GM21367 (cell line): ENCODE measurements around the gene PRKAR2B.
"Not testable (repeated sequence)": the region's sequence is repeated elsewhere in the genome, so short reads cannot be mapped to it uniquely, and the experiment has no call there.

Experiments used
- ATAC-seq: cut with Tn5 transposase; IDR thresholded peaks from one replicate; pipeline ENCODE4 v1.9.1; 2021; ENCODE audit not compliant: unreplicated experiment

Gene PRKAR2B

DNA sequence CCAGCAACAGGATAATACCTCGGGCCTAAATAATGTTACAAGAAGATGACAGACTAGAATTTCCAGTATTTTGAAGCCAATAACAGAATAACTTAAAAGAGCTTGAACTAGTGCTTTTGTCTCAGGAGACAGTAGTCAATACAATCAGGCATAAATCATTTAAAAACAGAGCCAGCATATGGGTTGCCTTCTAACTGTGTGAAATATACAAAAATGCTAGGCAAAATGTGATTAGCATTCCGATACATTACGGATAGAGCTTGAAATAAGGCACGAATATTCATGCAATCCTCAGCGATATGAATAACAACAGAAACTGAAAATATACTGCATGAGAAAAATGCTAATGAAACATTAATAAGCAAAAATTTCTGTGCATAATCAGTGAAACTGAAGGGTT, 18.3 kb upstream of the PRKAR2B start:
- no peak for ATAC-seq

DNA sequence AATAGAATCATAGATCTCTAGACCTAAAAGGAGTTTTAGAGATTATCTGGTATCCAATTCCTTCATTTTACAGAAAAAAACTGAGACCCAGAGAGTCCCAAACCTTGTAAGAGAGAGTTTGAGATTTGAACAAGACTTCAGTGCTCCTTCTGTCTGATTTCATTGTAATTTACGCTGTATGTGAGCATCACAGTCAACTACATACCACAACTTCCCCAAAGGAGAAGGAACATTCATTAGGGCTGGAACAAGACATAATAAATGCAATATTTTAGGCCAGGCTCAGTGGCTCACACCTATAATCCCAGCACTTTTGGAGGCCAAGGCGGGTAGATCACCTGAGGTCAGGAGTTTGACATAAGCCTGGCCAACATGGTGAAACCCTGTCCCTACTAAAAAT, 17.3 kb upstream of the PRKAR2B start:
- ATAC-seq = no peak

DNA sequence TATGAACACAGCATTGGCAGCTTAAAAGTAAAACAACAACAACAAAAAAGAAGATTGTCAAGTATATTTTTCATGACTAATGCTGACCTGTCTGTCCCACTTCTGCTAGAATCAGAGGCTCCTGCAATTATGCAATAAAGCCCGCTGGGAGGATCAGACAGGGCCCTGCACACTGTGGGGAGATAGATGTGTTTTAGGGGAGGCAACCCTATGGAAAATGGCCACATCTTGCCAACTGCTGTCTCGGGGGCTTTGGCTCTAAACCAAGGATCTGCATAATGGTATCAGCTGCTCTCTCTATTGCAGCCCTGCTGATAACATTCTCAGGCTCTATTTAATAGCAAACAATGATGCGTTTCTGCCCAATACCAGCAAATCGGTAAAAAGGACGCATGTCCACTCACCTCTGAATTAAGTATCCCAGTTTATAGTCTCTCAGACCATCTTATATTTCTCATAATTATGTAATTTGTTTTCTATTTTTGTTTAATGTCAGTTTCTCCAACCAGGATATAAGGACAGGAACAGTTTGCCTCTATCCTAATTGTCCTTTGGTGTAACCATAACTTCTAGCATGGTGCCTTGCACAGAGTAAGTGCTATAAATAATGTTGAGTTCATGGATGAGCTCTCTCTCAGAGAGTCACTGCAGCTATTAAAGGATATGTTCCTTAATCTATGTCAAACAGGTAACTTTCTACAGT, 15.3 kb upstream of the PRKAR2B start:
- ATAC-seq = no peak

DNA sequence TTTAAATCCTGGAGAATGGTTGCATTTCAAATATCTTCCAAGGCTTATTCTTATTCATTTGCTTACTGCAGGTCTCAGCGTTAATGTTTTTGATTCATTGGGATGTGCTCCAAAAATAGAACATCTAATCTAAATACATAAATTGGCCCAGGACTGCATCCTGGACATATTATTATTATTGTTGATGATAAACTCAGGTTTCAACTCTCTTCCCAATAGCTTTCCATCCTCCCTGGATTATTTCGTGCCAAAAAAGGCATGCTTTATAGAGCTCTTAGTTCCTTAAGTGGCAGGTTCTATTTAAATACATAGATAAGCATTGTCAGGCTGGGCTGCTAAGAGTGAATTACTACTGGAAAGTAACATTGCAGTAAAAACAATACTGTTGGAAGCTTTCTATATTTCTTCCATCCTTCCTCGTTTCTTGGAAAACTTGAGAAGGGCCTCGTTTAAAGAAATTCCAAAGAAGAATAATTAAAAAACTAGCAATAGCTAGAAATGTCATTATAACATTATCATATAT, 14.7 kb upstream of the PRKAR2B start:
- ATAC-seq = no peak

DNA sequence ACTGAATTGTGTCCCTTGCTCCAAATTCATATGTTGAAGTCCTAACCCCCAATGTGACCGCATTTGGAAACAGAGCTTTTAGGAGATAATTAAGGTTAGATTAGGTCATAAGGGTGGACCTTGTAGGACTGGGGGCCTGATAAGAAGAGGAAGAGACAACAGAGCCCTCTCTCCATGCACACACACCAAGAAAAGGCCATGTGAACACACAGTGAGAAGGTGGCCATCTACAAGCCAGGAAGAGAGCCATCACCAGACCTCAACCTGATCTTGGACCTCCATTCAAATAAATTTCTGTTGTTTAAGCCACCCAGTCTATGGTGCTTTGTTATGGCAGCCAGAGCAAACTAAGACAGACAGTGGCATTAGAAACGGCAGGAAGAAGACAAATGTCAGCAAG, 12.5 kb upstream of the PRKAR2B start:
- no peak for ATAC-seq

DNA sequence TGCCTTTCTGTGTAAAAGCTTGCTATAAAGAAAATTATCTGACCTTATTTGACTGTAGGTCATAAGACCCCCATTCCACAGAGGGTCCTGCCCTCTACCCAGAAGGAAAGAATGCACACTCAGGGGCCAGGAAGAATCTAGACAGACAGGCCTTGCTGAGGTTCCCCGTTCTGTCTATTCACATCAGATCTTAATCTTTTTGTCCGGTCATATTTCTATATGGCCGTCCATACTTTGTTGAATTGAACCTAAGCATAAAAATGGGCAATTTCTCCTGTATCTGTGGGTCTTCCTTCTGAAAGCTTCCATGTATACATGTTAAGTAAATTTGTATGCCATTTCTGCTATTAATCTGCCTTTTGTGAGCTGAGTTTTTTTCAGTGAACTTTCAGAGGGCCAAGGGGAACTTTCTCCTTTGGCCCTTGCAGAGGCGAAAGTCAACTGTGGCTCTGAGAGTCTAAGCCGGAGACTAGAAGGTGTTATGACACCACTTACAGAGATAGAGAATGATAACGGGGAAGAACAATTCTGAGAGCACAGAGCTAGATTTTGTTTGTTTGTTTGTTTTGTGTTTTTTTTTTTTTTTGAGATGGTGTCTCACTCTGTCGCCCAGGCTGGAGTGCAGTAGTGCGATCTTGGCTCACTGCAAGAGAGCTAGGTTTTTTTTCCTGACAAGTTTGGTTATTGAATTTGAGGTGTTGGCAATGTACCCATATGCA, 11.6 kb upstream of the PRKAR2B start:
- ATAC-seq = no peak

DNA sequence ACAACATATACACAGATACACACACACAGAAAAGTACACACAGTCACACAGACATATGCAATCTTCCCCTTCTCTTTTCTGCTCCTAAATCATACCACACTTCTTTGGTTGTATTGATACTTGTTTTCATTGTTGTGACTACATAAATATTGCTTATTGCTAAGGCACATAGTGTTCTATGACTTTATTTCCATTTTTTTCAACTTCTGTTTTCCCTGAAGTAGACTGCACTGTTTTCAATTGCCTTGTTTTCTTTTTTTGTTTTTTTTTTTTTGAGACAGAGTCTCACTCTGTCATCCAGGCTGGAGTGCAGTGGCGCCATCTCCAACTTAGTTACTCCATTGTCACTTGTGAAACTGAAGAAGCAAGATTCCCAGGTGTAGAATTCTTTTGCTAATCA, 10.0 kb upstream of the PRKAR2B start:
- no peak for ATAC-seq

DNA sequence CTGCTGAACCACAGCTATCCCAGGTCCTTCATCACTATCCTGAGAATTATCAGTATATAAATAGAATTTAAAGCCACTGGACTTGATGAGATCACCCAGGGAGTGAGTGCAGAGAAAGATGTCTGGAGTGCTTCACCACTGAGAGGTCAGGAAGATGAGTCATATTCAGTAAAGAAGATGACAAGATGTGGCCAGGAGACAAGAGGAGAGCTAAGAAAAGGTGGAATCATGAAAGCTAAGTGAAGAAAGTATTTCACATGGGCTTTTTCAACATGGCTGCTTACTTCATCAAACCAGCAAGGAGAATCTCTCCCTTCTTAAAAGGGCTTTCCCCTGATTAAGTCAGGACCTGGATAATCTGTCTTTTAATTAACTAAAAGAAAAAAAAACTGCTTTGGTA, 9.1 kb upstream of the PRKAR2B start:
- no peak for ATAC-seq

DNA sequence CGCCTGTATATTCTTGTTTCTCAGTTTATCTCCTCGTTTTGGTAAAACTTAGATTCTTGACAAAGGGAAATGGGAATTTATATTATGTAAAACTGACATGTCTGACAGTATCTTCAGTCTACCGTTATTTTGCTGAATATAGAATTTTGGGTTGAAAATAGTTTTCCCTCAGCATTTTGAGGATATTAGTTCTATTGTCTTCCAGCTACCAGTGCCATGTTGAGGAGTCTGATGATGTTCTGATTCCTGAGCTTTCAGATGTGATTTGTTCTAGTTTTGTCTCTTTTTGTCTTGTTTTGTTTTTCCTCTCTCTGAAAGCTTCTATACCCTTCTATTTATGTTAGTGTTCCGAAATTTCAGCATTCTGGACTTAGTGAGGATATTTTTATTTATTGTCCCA, 8.0 kb upstream of the PRKAR2B start:
- no peak for ATAC-seq

DNA sequence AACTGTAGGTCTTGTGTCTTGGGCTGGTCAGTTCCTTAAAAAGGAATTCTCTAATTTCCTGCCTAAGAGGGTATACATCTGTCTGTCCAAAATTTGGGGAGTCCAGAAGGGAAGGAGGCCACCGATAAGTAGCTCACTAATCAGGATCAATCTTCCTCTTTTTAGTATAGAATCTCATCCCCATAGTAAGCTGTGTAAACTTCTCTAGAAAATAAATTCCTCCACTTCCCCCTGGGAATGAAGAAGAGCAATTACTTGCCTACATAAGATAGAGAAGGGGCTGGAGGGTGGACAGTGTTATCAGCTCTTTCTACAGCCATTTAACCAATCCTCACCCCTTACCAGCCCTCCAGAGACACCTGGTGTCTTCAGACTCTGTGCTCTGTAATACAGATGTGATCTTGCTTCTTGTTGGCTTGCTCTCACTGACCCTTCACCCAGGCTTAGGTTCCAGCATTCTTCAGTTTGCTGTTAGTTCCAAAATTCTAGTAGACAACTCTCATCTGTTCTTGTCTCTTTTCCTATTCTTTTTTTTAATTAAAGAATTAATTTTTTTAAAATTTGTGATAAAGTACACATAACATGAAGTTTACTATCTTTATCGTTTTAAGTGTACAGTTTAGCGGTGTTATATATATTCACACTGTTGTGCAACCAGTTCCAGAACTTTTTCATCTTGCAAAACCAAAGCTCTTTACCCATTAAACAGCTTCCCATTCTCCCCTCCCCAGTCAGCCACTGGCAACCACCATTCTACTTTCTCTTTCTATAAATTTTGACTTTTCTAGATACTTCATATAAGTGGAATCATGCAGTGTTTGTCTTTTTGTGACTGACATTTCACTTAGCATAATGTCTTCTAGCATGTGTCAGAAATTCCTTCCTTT, 6.5 kb upstream of the PRKAR2B start:
- ATAC-seq = no peak

DNA sequence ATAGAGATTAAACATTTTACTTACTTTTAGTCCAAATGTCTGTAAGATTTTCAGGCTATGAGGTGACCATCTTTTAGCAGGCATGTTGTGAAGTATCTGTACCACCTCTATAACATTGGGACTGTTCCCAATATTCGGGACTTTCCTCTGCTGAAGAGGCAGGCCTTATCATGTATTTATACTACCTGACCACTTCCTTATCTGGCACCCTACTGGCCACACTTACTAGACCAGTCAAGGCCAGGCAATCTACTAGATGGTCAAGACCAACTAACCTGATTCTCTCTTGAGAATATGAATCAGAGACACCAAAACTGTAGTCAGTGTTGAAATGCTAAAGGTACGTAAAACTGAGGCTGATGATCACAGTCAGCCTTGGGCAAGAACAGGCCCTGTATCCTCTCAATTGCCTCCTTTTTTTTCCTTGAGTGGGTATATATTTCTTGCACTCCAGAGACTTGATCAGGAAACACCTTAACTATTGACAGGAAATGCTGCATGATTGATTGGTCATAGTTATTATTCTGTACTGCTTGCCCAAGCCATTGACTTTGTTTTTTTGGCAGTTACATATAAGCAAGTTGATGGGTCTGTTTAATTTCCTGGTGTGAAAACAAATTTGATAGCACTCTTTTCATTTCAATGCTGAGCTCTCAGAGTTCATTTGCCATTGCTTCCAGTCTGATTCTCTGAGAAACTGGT, 5.2 kb upstream of the PRKAR2B start:
- ATAC-seq = no peak

DNA sequence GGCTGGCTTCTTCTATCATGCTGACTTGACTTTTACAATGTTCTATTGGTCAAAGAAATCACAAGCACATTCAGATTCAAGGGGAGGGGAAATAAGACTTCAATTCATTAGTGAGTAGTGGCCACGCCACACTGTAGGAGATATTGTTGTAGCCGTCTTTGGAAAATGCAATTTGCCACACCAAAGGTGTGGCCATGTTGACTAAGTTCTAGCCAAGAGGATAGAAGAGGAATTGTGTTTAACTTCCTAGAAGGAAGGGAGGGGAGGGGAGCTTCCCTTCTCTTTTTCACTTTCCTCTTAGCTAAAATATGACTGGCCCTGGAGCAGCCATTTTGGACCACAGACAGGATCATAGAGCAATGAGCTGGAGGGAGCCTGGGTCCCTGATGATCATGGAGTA, 3.4 kb upstream of the PRKAR2B start:
- ATAC-seq = no peak

DNA sequence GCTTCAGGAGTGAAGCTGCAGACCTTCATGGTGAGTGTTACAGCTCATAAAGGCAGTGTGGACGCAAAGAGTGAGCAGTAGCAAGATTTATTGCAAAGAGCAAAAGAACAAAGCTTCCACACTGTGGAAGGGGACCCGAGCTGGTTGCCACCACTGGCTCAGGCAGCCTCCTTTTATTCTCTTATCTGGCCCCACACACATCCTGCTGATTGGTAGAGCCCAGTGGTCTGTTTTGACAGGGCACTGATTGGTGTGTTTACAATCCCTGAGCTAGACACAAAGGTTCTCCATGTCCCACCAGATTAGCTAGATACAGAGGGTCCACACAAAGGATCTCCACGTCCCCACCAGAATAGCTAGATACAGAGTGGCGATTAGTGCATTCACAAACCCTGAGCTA, 2.7 kb upstream of the PRKAR2B start:
- ATAC-seq = not testable (repeated sequence)

DNA sequence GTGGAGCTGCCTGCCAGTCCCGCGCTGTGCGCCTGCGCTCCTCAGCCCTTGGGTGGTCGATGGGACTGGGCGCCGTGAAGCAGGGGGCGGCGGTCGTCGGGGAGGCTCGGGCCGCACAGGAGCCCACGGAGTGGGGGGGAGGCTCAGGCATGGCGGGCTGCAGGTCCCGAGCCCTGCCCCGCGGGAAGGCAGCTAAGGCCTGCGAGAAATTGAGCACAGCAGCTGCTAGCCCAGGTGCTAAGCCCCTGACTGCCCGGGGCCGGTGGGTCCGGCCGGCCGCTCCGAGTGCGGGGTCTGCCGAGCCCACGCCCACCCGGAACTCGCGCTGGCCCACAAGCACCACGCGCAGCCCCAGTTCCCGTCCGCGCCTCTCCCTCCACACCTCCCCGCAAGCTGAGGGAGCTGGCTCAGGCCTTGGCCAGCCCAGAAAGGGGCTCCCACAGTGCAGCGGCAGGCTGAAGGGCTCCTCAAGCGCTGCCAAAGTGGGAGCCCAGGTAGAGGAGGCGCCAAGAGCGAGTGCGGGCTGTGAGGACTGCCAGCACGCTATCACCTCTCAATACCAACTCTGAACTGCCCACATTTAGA, 2.1 kb upstream of the PRKAR2B start:
- not testable (repeated sequence) for ATAC-seq

DNA sequence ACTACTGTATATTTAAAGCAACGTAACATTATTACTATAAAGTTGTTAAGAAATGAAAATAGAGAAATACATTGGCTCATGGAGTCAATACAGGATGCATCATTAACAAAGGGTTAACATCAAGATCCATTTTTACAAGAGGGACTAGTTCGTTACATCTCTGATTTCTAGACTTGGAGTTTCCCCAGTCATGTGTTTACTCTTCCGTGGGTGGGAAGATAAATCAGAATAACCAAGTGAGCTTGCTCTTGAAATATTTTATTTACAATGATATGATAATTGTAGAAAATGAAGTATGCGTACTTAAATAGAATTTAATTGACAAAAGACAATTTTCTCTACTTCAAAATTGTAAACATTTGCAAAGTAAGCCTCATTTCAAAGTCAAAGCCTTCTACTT, 1.0 kb upstream of the PRKAR2B start:
- ATAC-seq = no peak

DNA sequence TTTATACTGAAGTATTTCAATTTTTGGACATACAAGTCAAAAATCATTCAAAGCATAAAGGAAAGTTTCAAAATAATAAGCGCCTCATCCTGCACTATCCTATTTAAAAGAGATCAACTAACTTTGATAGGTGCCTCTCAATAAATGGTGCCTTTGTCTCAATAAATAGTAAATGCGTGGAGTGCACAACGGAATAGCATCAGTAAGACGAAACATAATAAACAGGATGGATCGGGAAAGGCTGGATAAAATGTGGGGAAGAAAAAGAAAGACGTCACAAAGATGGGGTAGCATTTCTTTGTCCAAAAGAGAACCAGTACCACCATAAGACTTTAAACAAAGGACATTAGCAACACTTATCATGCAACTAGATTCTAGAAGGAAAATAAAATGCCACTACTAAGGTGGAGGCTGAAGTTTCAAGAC, 571 bp upstream of the PRKAR2B start:
- ATAC-seq = no peak

DNA sequence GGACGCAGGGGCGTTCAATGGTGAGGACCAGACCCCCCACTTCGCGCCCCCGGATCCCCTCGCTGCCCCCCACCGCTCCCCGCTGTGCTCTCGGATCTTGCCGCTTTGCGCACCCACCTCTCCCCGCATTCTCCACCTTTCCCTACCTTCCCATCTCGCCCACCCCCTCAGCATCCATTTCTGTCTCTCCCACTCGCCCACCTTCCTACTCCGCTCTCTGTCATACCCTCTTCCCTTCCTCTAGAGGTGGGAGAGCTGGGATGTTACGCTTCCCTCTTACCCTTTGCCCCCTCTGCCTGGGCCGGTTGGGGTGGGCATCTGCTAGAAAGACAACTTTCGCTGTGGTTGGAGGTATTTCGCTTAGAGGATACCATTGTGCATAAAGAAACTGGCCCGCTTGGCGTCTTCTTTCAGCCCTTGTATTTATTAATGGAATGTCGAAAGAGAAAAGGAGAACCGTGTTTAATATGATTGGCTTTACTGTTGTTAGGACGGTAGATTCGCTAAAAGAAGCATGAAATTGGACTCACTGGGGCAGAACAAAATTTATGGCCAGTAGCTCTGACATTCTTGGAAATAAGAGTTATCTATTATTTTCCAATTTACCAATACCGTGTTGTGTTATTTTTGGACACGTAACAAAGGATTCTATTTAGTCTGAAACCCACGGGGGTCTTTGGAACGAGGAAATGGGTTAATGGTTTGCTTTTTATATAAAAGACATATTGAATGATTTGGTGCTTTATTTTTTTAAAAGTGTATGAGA, 873 bp downstream of the PRKAR2B start:
- ATAC-seq = no peak

DNA sequence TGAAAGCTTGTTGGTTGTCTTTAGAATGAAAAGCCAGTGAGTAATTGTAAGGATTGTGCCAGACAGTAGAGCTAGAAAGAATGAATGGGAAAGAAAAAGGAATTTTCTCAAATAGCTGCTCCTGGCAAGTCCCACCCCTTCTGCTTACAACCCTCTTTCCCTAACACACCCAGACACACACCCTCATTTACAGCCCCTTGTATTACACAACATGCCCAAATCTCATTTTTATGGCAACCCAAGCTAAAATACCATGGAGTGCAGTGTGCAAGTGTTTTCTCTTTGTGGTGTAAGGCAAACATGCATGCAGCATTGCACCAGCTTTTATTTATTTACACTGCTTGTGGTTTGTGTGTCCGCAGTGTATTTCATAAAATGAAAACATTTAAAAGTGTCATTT, 1.5 kb downstream of the PRKAR2B start:
- no peak for ATAC-seq

DNA sequence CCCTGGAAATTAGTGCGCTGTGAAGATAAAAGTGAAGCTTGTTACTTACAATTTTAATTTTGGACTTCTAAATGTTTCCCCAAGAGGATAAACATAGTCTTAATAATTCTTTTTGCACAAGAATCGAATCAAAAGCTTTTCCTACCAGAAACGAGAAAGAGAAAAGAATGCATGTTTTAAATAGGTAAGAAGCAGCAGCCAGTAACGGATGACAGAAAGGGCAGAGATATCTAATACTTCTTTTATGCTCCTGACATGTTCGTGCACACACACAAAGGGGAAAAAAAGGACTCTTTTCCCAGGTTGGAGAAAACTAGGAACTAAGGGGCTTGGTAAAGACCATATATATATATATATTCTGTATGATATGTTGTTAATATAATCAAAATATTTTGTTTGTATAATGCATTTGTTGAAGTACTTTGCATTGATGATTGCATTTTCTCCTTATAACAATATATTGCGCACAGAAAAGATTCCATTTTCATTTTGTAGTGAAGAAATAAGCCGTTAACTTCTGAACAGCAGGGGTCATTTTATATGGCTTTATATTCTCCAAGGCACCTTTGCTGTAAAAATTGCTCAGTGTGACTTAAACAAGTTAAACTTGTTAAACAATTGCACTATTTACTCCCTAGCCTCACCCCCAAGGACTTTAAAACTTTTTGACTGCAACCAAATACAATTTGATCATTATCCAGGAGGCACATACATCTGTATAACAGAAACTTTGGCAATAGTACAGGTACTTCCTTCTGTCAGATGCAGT, 2.2 kb downstream of the PRKAR2B start:
- no peak for ATAC-seq
